Naive B cell (primary cell): Measurements from ENCODE around the gene ALDH1A1. TPM values are rescaled to one million over a fixed set of nuclear protein-coding genes. Genes with fewer than 3 reads are reported as not detected.
"Not testable (repeated sequence)": the region's sequence is repeated elsewhere in the genome, so short reads cannot be mapped to it uniquely, and the experiment has no call there.

Source experiments
- ATAC-seq, 2 donors: fragments of 150-1000 bp; cut with Tn5 transposase; 2 replicates each; pipeline ENCODE4 v1.10.0; 2021; ENCODE audit warnings: low read depth in 2 of 2, mild to moderate bottlenecking in 2 of 2, moderate library complexity in 2 of 2
- DNase-seq: peaks from one replicate; pipeline ENCODE4 v3.0.0; 2022
- H3K27ac Mint-ChIP-seq, 6 donors: one replicate each; pipeline ENCODE4 v1.8.0; 2020 to 2022; ENCODE audit warnings: mild to moderate bottlenecking in 6 of 6, mixed read lengths in 6 of 6, moderate library complexity in 5 of 6, inconsistent platforms in 2 of 6
- H3K27me3 Mint-ChIP-seq, 3 donors: one replicate each; pipeline ENCODE4 v1.8.0; 2021 to 2022; ENCODE audit warnings: mixed read lengths in 3 of 3, mild to moderate bottlenecking in 1 of 3
- H3K36me3 Mint-ChIP-seq, 2 donors: one replicate each; pipeline ENCODE4 v1.8.0; 2020 to 2022; ENCODE audit warnings: mixed read lengths in 2 of 2, inconsistent platforms in 1 of 2, mild to moderate bottlenecking in 1 of 2
- H3K4me1 Mint-ChIP-seq, 3 donors: one replicate each; pipeline ENCODE4 v1.8.0; 2020 to 2022; ENCODE audit warnings: mixed read lengths in 3 of 3, inconsistent platforms in 1 of 3, mild to moderate bottlenecking in 1 of 3, moderate library complexity in 1 of 3
- H3K4me3 Mint-ChIP-seq, 8 donors: one replicate each; pipeline ENCODE4 v1.8.0; 2020 to 2022; ENCODE audit warnings: mild to moderate bottlenecking in 8 of 8, mixed read lengths in 8 of 8, moderate library complexity in 8 of 8, inconsistent platforms in 2 of 8
- H3K9me3 Mint-ChIP-seq, 7 donors: one replicate each; pipeline ENCODE4 v1.8.0; 2020 to 2022; ENCODE audit warnings: mixed read lengths in 7 of 7, mild to moderate bottlenecking in 5 of 7, inconsistent platforms in 2 of 7, moderate library complexity in 1 of 7
- polyA plus RNA-seq, 6 donors: library from polyadenylated mRNA; unstranded; fragments of 300-500 nt; fragmentation: Illumina TruSeq; gene quantifications; one replicate each; pipeline ENCODE4 v1.2.3, GENCODE V29; 2021; ENCODE audit warnings: low read depth in 6 of 6

ALDH1A1 gene
- polyA plus RNA-seq, 6 donors from 2014 or later, result 0.73 to 1.2 (median 0.90) TPM; not detected in 1

DNA sequence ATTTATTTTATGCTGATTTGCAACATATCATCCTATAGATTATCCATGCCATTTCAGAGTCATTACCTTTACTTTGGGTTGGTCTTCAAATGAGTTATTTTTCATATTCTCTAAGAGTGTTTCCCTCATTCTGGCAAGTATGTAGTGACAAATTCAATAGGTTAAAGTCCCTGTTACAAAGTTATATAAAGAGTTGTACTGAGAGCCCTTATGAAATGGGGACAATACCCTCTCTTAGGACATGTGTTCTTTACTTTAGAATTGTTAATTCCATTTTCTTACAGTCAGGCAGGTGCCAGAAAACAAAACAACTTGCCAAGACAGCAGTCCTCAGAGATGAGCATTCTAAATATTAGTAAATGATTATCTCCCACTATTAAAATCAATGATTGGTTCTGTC, 6.0 kb downstream of the ALDH1A1 start:
- no peak overlapping the region for H3K27ac Mint-ChIP-seq
- no peaks in the 10 kb centered on the region for H3K36me3 Mint-ChIP-seq
- ATAC-seq (no peak), DNase-seq (no peak)
- H3K4me3 Mint-ChIP-seq, result no peak overlapping the region
- peaks cover 2 to 19% (median 8%) of the 10 kb centered on the region in 3 donors for H3K4me1 Mint-ChIP-seq
- no peaks in the 10 kb centered on the region for H3K9me3 Mint-ChIP-seq
- H3K27me3 Mint-ChIP-seq, result peaks cover 6 to 29% (median 18%) of the 10 kb centered on the region in 3 donors

DNA sequence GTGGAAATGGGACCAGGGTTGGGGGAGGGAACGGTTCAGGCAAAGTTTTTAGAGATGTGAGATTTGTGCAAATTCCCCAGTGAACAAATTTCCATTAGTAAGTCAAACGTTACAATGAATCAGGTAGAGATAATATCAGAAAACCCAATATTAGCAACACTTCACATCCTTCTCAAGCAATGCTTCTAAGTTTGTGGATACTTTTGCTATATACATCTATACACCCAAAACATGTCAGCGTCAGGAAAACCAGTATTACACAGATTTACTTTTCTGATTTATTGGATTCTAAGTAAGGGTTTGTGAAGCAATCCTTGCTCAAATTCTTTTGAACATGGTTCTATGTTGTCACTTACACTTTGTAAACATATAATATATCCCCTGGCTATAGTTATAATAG, 6.5 kb downstream of the ALDH1A1 start:
- ATAC-seq (no peak), DNase-seq (no peak)
- Mint-ChIP-seq H3K9me3 (no peaks in the 10 kb centered on the region), H3K27me3 (peaks cover 6 to 33% (median 18%) of the 10 kb centered on the region in 3 donors), H3K4me3 (no peak overlapping the region), H3K27ac (no peak overlapping the region), H3K36me3 (no peaks in the 10 kb centered on the region), H3K4me1 (peaks cover 0 to 14% (median 3%) of the 10 kb centered on the region in 3 donors)

DNA sequence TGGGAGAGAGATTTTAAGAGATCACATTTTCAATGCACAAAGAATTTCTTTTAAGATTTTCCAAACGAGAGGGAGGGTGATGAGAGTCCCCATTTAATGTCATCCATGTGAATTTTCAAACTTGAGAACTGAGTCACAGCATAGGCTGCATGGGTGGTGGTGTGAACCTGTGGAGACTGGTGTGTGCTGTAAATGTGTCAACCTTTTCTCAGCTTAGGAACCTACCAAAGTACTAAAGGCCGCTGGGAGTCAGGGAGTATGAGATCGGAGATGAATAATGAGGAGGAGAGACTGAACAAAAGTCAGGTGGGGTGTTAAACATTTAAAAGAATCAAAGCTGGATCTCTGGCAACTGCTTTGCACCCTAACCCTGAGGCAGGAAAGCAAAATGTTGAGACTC, 7.5 kb downstream of the ALDH1A1 start:
- peaks cover 6 to 34% (median 18%) of the 10 kb centered on the region in 3 donors for H3K27me3 Mint-ChIP-seq

DNA sequence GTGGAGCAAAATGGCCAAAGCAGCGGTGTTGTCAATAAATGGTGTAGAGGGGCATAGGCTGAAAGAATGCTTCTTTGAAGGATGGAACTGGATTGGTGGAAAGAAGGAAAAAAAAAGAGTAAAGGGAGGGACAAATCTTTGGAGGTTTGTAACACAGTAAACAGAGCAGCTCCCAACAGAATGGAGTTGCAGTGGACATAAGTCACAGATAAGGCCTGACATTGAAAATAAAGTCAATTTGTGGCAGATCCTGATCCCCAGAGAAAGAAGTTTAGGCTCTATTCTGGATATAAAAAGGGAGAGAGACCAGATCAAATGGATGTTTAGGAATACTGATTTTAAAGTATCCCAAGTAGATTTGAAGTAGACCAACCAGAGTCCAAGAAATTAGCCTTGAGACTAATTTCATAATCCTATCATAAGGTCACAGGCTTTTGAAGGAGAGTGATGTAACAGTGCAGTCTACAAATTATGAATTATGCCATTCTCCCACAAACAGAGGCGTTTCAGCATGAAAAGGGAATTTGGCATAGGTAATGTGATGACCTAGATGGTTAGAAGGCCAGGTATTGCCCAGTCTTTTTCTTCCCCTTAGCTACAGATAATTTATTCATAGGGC, 8.9 kb downstream of the ALDH1A1 start:
- Mint-ChIP-seq H3K27ac (no peak overlapping the region), H3K4me3 (no peak overlapping the region), H3K9me3 (no peaks in the 10 kb centered on the region), H3K4me1 (peaks cover 0 to 9% (median 0%) of the 10 kb centered on the region in 3 donors), H3K27me3 (peaks cover 6 to 31% (median 14%) of the 10 kb centered on the region in 3 donors), H3K36me3 (no peaks in the 10 kb centered on the region)
- ATAC-seq (no peak), DNase-seq (no peak)

More for the DNA sequence above, 7.5 kb downstream of the ALDH1A1 start:
- H3K27ac Mint-ChIP-seq, result peak overlapping the region in 1 of 6 donors; percentile 11
- DNase-seq (no peak), ATAC-seq (no peak)
- peaks cover 0 to 9% (median 0%) of the 10 kb centered on the region in 3 donors for H3K4me1 Mint-ChIP-seq
- H3K4me3 Mint-ChIP-seq, result no peak overlapping the region
- no peaks in the 10 kb centered on the region for H3K9me3 Mint-ChIP-seq
- no peaks in the 10 kb centered on the region for H3K36me3 Mint-ChIP-seq

DNA sequence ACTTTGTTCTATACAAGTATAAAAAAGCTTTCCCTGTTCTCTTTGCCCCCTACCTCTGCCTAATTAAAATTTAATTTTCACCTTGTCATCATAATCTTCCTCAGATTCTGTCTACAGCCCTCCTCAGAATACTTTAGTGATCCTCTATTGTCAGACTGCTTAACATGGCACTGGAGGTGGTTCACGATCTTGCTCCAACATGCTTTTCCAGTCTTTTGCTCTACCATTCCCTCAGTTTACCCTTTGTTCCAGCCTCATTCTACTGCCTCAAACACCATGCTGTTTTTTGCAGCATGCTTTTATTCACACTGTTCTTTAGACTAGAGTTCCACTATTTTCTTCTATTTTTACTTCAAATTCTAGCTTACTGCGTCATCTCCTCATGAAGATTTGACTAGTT, 10.4 kb downstream of the ALDH1A1 start:
- H3K9me3 Mint-ChIP-seq, result no peaks in the 10 kb centered on the region
- no peak overlapping the region for H3K27ac Mint-ChIP-seq
- no peaks in the 10 kb centered on the region for H3K36me3 Mint-ChIP-seq
- DNase-seq, result no peak
- no peak for ATAC-seq
- H3K4me3 Mint-ChIP-seq, result no peak overlapping the region
- H3K4me1 Mint-ChIP-seq, result no peaks in the 10 kb centered on the region
- H3K27me3 Mint-ChIP-seq, result peaks cover 5 to 21% (median 6%) of the 10 kb centered on the region in 3 donors

DNA sequence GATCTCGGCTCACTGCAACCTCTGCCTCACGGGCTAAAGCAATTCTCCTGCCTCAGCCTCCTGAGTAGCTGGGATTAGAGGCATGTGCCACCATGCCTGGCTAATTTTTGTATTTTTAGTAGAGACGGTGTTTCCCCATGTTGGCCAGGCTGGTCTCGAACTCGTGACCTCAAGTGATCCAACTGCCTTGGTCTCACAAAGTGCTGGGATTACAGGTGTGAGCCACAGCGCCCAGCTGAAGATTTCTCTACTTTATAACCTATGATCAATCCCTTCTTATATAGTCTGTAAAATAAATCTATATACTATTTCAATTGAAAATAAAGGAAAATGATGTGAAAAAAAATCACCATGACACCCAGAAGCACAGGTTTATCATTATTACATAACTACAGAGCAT, 13.3 kb downstream of the ALDH1A1 start:
- not testable (repeated sequence) for H3K4me3 Mint-ChIP-seq, H3K9me3 Mint-ChIP-seq, DNase-seq, H3K27ac Mint-ChIP-seq, H3K4me1 Mint-ChIP-seq, ATAC-seq, H3K36me3 Mint-ChIP-seq
- H3K27me3 Mint-ChIP-seq, result peaks cover 0 to 21% (median 6%) of the 10 kb centered on the region in 3 donors

DNA sequence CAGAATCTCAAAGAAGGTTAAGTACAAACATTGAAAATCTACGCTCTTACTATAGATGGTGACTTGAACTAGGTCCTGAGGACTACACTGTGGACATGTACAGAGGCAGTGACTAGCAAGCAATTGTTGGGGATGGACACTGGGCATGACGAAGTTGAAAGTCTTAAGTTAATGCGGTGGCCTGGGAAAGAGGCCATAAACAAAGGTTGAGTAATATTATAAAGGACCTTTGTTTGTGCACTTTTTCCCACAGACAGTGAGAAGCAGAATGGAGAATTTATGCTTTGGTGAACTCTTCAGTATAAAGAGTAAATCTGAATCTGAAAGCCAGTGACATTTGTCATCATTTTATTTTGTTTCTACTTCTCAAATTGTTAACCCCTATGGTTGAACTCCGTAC, 15.3 kb downstream of the ALDH1A1 start:
- Mint-ChIP-seq H3K27ac (no peak overlapping the region), H3K9me3 (no peaks in the 10 kb centered on the region), H3K36me3 (no peaks in the 10 kb centered on the region), H3K4me1 (no peaks in the 10 kb centered on the region), H3K4me3 (no peak overlapping the region), H3K27me3 (peaks cover 0 to 9% (median 3%) of the 10 kb centered on the region in 3 donors)
- no peak for ATAC-seq
- DNase-seq, result no peak

DNA sequence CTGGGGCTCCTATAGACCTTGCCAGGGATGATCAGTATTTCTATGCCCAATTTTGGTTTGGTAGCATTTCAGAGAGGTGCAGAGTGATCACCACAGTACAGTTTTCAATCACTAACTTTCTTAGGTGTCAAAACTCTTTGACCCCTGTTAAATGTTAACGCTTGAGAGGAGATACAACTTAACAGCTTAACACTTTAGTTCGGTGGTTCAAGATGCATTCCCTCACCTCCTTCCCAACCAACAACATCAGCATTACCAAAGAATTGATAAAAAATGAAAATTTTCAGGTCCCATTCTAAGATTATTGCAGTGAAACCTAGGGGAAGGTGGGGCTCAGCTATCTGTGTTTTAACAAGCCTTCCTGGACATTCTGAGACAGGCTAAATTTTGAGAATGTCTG, 16.2 kb downstream of the ALDH1A1 start:
- Mint-ChIP-seq H3K4me1 (no peaks in the 10 kb centered on the region), H3K36me3 (no peaks in the 10 kb centered on the region), H3K4me3 (no peak overlapping the region), H3K27ac (no peak overlapping the region), H3K9me3 (no peaks in the 10 kb centered on the region), H3K27me3 (peaks cover 0 to 4% (median 0%) of the 10 kb centered on the region in 3 donors)
- ATAC-seq, result no peak
- DNase-seq, result no peak

DNA sequence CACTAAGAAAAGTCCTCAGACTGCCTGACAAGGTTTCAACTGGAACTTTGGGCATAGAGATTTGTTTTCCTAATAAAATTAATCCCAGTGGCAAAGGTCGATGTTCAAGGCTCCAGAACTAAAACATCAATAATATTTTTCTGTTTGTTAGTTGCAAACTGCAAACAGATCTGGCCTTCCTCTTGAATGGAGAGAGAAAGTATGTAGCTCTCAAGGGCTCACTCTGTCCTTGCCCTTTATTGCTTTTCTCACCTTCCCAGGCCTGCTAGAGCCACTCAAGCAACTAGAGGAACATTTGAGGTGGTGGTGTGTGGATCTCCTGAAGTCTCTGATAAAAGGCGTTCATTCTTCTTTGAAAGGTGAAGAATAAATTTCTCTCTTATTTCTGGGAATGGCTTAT, 16.6 kb downstream of the ALDH1A1 start:
- Mint-ChIP-seq H3K36me3 (no peaks in the 10 kb centered on the region), H3K27ac (no peak overlapping the region), H3K27me3 (no peaks in the 10 kb centered on the region), H3K4me1 (no peaks in the 10 kb centered on the region), H3K4me3 (no peak overlapping the region), H3K9me3 (no peaks in the 10 kb centered on the region)
- DNase-seq, result no peak
- ATAC-seq, result no peak

DNA sequence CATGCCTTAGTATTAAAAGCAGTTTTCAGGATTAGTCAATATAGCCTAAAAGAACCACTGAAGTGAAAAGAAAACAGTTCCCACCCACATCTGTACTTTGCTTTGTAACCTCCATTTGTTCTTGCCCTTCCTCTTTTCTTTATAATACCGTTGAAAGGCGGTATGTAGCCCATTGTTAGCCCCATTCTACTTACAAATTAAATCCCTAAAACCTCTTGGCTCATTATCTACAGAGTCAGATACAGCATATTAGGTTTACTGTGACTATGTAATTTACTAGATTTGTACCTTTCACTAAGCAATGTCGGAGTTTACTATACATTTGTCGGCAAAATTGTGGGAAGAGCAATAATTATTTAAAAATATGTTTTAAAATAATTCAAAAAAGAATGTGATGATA, 17.3 kb downstream of the ALDH1A1 start:
- DNase-seq, result no peak
- Mint-ChIP-seq H3K4me3 (no peak overlapping the region), H3K36me3 (no peaks in the 10 kb centered on the region), H3K9me3 (no peaks in the 10 kb centered on the region), H3K27ac (no peak overlapping the region), H3K4me1 (no peaks in the 10 kb centered on the region), H3K27me3 (no peaks in the 10 kb centered on the region)
- no peak for ATAC-seq

DNA sequence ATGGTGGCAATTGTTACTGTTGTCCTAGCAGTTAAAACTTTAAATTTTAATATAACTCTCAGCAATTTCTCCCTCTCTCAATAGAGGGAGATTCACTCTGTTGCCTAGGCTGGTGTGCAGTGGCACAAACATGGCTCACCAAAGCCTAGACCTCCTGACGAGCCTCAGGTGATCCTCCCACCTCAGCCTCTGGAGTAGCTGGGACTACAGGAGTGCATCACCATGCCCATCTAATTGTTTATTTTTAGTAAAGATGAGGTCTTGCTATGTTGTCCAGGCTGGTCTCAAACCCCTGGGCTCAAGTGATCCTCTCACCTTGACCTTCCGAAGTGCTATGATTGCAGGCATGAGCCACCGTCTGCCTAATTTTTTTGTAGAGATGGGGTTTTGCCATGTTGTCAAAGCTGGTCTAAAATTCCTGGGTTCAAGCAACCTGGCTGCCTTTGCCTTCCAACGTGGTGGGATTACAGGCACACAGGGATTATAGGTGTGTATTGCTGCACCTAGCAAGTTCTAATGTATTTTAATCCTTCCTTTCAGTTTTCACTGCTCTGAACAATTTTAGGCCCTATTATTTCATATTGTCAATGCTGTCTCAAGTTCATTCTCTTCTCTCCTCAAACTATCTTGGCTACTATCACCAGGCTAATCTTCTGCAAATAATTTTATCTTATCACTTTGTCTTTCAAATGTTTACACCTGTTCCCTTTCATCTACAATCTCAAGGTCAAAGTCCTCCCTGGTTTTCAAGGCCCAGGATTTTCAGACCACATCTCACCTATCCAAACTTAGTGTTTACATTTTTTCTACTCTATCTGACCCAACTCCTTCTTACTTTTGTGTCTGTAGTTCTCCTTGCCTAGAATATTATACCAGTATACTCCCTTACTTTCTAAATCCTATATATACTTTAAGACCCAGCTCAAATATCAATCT, 18.9 kb downstream of the ALDH1A1 start:
- H3K4me3 Mint-ChIP-seq, result no peak overlapping the region
- no peaks in the 10 kb centered on the region for H3K4me1 Mint-ChIP-seq
- H3K27me3 Mint-ChIP-seq, result no peaks in the 10 kb centered on the region
- ATAC-seq (no peak), DNase-seq (no peak)
- H3K27ac Mint-ChIP-seq, result no peak overlapping the region
- no peaks in the 10 kb centered on the region for H3K36me3 Mint-ChIP-seq
- H3K9me3 Mint-ChIP-seq, result no peaks in the 10 kb centered on the region

DNA sequence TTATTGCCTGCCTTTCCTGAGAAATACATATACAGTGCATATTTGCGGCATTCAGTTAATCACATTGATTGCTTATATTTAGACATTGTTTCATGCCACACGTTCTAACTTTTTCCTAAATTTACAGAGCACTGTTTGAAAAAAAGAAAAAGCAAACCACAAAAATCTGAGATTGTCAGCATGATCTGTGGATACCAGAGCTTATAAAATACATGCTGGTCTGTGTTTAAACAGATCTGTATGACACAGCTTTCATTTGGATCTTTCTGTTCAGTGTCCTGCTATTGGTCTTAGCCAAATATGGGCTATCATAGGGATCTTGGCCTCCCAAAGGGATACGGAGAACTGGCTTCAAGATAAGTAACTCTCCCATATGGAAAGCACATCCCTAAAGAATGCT, 20.2 kb downstream of the ALDH1A1 start:
- DNase-seq (no peak), ATAC-seq (no peak)
- no peak overlapping the region for H3K27ac Mint-ChIP-seq
- H3K27me3 Mint-ChIP-seq, result no peaks in the 10 kb centered on the region
- no peak overlapping the region for H3K4me3 Mint-ChIP-seq
- H3K36me3 Mint-ChIP-seq, result no peaks in the 10 kb centered on the region
- H3K9me3 Mint-ChIP-seq, result no peaks in the 10 kb centered on the region
- H3K4me1 Mint-ChIP-seq, result no peaks in the 10 kb centered on the region

DNA sequence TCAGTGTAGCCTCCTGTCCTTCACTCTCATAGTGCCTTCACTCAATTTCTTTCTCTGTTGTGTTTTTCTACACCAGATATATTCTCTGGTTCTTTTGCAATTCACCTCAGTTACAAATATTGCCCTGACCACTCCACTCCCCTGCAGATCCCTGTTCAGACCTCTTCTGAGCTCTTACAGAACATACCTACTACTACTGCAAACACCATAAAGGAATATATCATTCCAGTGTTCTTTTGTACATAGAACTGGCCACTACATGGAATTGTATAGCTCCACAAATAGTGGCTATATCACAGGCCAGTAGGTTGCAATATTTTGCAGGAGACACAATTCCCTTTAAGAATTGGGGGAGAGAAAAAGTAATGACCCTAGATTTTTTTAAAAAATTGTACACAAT, 21.0 kb downstream of the ALDH1A1 start:
- no peaks in the 10 kb centered on the region for H3K4me1 Mint-ChIP-seq
- H3K9me3 Mint-ChIP-seq, result no peaks in the 10 kb centered on the region
- H3K27ac Mint-ChIP-seq, result peak overlapping the region in 1 of 6 donors; percentile 25
- H3K36me3 Mint-ChIP-seq, result no peaks in the 10 kb centered on the region
- ATAC-seq (no peak), DNase-seq (no peak)
- H3K4me3 Mint-ChIP-seq, result no peak overlapping the region
- H3K27me3 Mint-ChIP-seq, result no peaks in the 10 kb centered on the region

DNA sequence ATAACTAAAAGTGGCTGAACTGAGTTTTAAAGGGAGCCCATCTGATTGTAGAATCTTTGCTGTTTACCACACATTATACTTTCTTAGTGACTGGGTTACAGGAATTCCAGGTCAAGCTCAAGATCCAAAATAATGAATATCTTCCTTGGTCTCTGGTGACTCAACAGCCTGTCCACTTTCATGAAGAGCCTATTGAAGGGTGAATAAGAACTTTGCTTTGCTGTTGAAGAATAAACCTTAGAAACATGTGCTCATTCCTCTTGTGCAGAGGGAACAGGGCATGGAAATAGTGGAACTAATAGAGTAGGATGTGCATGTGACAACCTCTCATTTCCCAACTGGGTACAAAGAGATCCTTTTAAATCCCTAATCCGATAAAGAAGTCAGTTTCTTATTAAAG, 21.4 kb downstream of the ALDH1A1 start:
- DNase-seq (no peak), ATAC-seq (no peak)
- Mint-ChIP-seq H3K4me3 (no peak overlapping the region), H3K9me3 (no peaks in the 10 kb centered on the region), H3K27me3 (no peaks in the 10 kb centered on the region), H3K27ac (no peak overlapping the region), H3K36me3 (no peaks in the 10 kb centered on the region), H3K4me1 (no peaks in the 10 kb centered on the region)
